Hematopoietic multipotent progenitor cell treated with erythropoietin and hydrocortisone succinate and interleukin-3 and kit ligand, for 15 days (in vitro differentiated cells): ENCODE data around the gene ABCA2.

Experiments used
- DNase-seq: peaks from one replicate; pipeline ENCODE4 v3.0.0-alpha.2; 2015; ENCODE audit warnings: low spot score

The ABCA2 gene

GRCh38 chr9:136995772-136996311 is 32.2 kb downstream of the ABCA2 start:
- DNase-seq, result no peak

GRCh38 chr9:136995362-136995761 is 32.7 kb downstream of the ABCA2 start:
- DNase-seq, result no peak

- DNase-seq, result no peak
These were observed 33.2 kb downstream of the ABCA2 start for GRCh38 chr9:136994888-136995230.

- no peak for DNase-seq
These were observed 33.7 kb downstream of the ABCA2 start for GRCh38 chr9:136994180-136994887.

GRCh38 chr9:136992819-136993369 is 35.1 kb downstream of the ABCA2 start:
- DNase-seq, result no peak

GRCh38 chr9:136991993-136992818 is 35.8 kb downstream of the ABCA2 start, which contains the start of gene PAXX:
Gene PAXX (plus strand): TSS chr9:136992422. CDS start chr9:136992444, 22 bp downstream.
- peak; percentile 88 for DNase-seq

GRCh38 chr9:136990242-136990911 is 37.7 kb downstream of the ABCA2 start:
- DNase-seq, result no peak

- DNase-seq, result no peak
These were observed 39.2 kb downstream of the ABCA2 start for GRCh38 chr9:136988872-136989271.

- DNase-seq, result no peak
These were observed 42.2 kb downstream of the ABCA2 start for GRCh38 chr9:136985853-136986252.

GRCh38 chr9:136985027-136985602 is 42.9 kb downstream of the ABCA2 start:
- DNase-seq, result no peak

- DNase-seq, result no peak
These were observed 43.5 kb downstream of the ABCA2 start for GRCh38 chr9:136984464-136985026.

- no peak for DNase-seq
These were observed 44.3 kb downstream of the ABCA2 start for GRCh38 chr9:136983656-136984314.

GRCh38 chr9:136983167-136983566 is 44.9 kb downstream of the ABCA2 start:
- DNase-seq, result no peak

- no peak for DNase-seq
These were observed 45.6 kb downstream of the ABCA2 start, which contains the start of gene LCNL1 for GRCh38 chr9:136982232-136983051. Gene LCNL1 (plus strand): TSS chr9:136982993. CDS start chr9:136983587, 594 bp downstream.

GRCh38 chr9:136981588-136982231 is 46.3 kb downstream of the ABCA2 start:
- no peak for DNase-seq

- no peak for DNase-seq
These were observed 47.2 kb downstream of the ABCA2 start for GRCh38 chr9:136980669-136981478.

GRCh38 chr9:136979769-136980587 is 48.1 kb downstream of the ABCA2 start:
- no peak for DNase-seq
